Liver (tissue), 2 donors: ENCODE data around the gene WDR5.

Experiments used
- FOXA1 ChIP-seq: IDR thresholded peaks from 2 replicates; pipeline ENCODE4 v1.6.1; 2016; ENCODE audit warnings: antibody characterized with exemption
- TF ChIP-seq, protein P1 (sequence below): fragments of 150-350 bp; IDR thresholded peaks from 2 replicates; pipeline ENCODE4 v1.5.1; 2017; ENCODE audit warnings: improper control_type of control experiment, low read depth, low read length; ENCODE audit not compliant: missing input control
- TF ChIP-seq, protein P2 (sequence below): IDR thresholded peaks from 2 replicates; pipeline ENCODE4 v1.6.1; 2016; ENCODE audit warnings: antibody characterized with exemption
- donor health status: healthy.

DNA sequence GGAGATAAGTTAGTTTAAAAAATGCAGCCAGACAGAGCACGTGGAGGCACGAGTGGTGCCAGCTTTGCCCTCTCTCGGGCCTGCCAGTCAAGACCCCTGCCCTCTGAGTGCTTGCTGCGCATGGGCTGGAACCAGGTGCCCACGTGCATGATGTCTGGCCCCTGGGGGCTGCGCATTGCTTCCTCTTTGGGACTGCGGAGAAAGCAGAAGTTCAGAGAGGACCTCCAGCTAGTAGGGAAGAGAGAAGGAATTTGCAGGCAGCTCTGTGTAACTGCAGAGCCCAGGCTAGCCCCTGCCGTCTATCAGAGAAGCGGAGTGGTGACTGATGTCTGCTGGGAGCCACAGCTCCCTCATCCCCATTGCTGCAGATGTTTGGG lies 38.2 kb downstream of the WDR5 start:
- TF ChIP-seq, protein P1, sequence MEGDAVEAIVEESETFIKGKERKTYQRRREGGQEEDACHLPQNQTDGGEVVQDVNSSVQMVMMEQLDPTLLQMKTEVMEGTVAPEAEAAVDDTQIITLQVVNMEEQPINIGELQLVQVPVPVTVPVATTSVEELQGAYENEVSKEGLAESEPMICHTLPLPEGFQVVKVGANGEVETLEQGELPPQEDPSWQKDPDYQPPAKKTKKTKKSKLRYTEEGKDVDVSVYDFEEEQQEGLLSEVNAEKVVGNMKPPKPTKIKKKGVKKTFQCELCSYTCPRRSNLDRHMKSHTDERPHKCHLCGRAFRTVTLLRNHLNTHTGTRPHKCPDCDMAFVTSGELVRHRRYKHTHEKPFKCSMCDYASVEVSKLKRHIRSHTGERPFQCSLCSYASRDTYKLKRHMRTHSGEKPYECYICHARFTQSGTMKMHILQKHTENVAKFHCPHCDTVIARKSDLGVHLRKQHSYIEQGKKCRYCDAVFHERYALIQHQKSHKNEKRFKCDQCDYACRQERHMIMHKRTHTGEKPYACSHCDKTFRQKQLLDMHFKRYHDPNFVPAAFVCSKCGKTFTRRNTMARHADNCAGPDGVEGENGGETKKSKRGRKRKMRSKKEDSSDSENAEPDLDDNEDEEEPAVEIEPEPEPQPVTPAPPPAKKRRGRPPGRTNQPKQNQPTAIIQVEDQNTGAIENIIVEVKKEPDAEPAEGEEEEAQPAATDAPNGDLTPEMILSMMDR, result no peak
- no peak for TF ChIP-seq FOXA1
- TF ChIP-seq, protein P2, sequence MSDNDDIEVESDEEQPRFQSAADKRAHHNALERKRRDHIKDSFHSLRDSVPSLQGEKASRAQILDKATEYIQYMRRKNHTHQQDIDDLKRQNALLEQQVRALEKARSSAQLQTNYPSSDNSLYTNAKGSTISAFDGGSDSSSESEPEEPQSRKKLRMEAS, result no peak
